Iris pigment epithelial cell (primary cell): Measurements from ENCODE around the gene RBM19.
"Not testable (repeated sequence)": the region's sequence is repeated elsewhere in the genome, so short reads cannot be mapped to it uniquely, and the experiment has no call there.

Experiments used
- DNase-seq: peaks from one replicate; pipeline ENCODE4 v3.0.0-alpha.2; 2011; ENCODE audit warnings: low read depth

Gene RBM19

DNA sequence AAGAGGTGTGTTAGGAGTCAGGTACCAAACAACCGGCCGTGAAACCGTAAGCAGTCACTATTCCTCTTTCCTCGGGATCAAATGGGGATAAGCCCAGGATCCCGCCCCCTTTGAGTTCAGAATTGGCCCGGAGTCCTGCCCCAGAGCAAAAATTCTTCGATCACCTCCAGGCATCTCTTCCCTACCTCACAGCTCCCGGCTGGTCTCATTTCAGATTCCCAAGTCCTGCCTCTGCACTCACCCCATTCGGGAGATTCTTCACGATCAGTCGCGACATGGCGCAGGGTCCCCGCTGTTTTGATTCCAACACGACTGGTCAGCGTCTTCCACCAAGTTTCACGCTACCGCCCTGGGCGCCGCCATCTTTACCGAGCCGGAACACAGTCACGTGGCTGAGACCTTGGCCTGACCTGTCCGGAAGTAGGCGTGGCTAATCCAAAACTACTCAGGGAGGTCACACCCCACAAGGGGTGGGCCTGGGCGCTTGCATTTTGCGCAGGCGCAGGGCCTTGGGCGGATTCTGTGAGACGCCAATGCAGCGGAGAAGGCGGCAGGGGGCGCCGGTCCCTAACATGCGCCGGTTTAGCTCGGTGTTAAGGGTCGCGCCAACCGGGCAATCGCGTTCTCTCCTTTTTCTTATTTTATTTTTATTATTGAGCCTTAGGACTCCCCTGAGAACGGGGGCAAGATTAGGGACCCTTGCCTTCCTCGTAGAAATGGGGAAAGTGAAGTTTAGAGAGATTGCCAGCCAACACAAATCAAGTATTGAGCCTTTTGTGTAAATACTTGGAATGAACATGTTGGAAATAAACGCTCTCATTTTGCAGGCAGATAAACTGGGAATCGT is at the start of gene RBM19:
Gene RBM19, minus strand, starts transcription at position 375 of the 847 bp plus-strand sequence. Its CDS starts 98 bp downstream, at position 277.
- DNase-seq: peak; percentile 97

GRCh38 chr12:114015851-114016250 is 49.7 kb upstream of the RBM19 start:
- DNase-seq: no peak

GRCh38 chr12:114013575-114014345 is 47.6 kb upstream of the RBM19 start:
- DNase-seq: peak; percentile 11

GRCh38 chr12:114012744-114013431 is 46.8 kb upstream of the RBM19 start:
- DNase-seq: no peak

DNA sequence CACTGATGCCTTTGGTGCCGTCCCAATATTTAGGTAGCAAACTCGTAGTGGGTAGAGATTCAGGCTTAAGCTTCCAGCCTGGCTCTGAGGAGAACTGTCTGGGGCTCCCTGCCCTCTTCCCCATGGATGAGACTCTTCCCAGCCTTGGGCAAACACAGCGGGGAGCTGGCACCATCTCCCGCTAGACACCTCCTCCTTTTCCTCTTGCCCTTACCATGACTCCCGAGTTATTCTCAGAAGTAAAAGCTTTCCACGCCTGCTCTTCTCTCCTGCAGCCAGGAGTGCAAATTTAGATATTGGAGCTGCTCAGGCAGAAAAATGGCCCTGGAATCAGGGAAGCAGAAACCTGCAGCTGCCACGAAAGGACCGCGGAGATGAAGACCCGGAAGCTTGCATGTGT is 45.6 kb upstream of the RBM19 start:
- no peak for DNase-seq

DNA sequence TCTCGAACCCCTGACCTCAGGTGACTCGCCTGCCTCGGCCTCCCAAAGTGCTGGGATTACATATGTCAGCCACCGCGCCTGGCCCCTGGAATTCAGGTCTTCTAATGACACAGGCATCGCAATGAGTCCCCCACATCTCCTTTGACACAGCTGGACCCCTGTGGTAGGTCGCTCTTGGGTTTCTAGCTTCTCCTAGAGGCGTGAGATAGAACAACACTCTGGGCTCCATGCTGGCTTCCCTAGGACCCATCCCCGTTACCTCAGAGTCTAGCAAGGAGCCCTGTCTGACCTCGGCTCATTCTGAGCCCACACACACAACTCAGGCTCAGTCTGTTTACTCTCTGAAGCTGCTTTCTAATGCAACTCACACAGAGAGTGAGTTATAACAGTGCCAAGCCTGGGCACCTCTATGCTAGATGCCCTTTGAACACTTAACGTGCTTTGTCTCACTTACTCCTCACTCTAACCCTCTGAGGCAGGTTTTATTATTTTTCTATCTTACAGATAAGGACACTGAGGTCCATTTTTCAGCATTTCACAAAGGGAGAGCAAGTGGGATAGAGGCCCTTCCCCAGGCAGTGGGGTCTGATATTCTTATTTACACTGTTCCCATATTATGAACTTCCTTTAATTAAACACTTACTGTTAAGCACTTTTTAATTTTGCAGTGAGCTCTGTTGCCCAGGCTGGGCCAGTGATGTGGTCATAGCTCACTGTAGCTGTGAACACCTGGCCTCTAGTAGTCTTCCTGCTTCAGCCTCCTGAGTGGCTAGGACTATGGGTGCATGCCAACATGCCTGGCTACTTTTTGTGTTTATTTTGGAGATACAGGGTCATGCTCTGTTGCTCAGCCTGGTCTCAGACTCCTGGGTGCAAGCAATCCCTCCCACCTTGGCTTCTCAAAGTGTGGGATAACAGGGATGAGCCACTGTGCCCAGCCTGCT is 40.6 kb upstream of the RBM19 start:
- DNase-seq: no peak

GRCh38 chr12:114004402-114004801 is 38.3 kb upstream of the RBM19 start:
- no peak for DNase-seq

DNA sequence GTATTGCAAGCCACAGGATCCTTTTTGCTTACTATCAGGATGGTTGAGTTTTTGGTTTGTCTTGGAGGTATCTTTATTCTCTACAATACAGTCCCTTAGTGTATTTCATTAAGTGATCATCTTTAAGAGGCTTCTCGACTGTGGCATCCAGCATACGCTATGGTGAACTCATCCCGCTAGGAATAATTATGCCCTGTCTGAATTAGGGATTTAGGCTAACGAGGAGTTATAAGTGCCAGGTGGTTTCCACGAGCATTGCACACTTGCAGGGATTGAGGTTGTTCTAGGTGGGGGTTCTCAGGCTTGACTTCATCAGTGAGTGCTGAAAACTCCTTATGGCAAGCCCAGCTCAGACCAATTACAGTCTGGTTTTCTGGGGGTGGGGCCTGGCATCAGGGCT is 37.2 kb upstream of the RBM19 start:
- DNase-seq: no peak

DNA sequence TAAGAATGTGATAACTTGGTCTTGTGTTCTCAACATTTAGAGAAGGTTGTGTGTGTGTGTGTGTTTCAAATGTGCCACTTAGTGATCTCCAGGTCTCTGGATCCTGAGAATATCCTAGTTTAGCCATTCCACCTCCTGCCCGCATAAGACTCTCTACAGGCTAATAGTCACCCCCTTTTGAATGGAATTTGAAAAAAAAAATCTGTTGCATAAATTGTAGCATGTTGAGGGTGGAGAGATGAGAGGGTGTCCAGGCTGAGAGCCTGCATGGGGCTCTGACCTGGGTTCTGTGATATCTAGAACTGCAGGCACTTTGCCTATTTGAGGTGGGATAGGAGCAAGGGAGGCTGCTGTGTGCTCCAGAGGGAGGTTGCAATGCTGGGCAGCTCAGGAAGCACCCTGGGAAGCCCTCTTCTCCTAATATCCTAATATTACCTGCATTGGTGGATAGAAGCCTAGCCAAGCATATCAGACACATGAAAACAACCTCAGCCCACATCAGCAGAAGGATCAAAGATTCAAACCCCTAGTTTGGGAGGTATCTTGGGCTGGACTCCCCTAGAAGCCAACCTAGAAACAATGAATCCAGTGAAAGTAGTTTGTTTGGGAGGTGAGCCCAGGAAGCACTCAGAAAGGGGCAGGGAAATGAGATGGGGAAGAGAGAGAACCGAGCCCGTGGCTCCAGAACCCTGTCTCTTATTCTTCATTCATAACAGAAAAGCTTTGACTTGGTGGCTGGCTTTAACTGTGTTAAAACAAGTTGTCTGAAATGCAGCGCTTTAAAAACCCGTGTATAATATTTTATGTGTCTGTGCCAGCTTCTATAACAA is 35.6 kb upstream of the RBM19 start:
- no peak for DNase-seq

GRCh38 chr12:114000861-114001260 is 34.7 kb upstream of the RBM19 start:
- DNase-seq: no peak

GRCh38 chr12:114000261-114000660 is 34.1 kb upstream of the RBM19 start:
- not testable (repeated sequence) for DNase-seq

DNA sequence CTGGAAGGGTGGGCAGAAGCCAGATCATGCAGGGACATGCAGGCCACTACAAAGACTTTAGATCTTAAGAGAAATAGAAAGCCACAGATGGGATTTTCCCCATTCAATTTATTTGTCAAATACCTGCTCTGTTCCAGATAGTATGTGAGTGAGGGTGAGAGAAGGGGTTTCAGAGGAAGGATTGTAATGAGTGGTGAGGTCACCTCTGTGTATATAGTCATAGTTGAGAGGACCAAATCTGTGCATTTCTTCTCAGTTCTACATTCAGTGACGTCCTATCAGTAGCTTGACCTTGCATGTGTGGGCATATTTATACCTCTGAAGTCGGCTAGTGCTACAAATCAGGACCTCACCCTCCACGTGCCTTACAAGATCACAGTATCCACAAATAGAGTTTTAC is 31.2 kb upstream of the RBM19 start:
- no peak for DNase-seq

GRCh38 chr12:113996026-113996425 is 29.9 kb upstream of the RBM19 start:
- DNase-seq: no peak

GRCh38 chr12:113994051-113994450 is 27.9 kb upstream of the RBM19 start:
- DNase-seq: no peak

GRCh38 chr12:113992751-113993150 is 26.6 kb upstream of the RBM19 start:
- DNase-seq: not testable (repeated sequence)

GRCh38 chr12:113991224-113992044 is 25.3 kb upstream of the RBM19 start:
- DNase-seq: no peak

GRCh38 chr12:113990250-113991223 is 24.4 kb upstream of the RBM19 start:
- DNase-seq: no peak

DNA sequence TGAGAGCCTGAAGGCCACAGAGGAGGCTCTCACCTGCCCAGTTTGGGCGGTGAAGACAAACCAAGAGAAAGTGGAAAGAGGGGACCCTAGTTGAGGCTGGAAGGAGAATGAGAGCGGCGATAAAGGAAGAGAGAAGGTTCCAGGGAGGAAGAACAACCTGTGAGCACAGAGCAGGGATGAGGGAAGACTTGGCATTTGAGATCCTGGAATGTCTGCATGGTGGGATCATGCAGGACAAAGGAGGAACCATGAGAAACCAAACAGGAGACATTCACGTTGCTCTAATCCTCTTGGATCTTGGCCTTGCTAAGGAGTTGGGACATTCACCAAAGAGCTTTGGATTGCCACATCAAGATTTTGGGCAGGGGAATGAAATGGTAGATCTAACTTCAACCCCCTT is 22.9 kb upstream of the RBM19 start:
- no peak for DNase-seq
